ES-I3 (cell line): ENCODE measurements around the gene ATP13A1.

Source experiments
- H3K36me3 ChIP-seq: 2 replicates; pipeline ENCODE4 v1.6.1; 2013; ENCODE audit warnings: mild to moderate bottlenecking, low read length, control low read depth, moderate library complexity; ENCODE audit not compliant: insufficient read depth
- H3K4me1 ChIP-seq: 2 replicates; pipeline ENCODE4 v1.6.1; 2013; ENCODE audit warnings: mild to moderate bottlenecking, control low read depth, low read length; ENCODE audit not compliant: insufficient read depth
- H3K9ac ChIP-seq: 2 replicates; pipeline ENCODE4 v1.6.1; 2013; ENCODE audit warnings: low read depth, mild to moderate bottlenecking, low read length, moderate library complexity
- H3K9me3 ChIP-seq: 2 replicates; pipeline ENCODE4 v1.6.1; 2013; ENCODE audit warnings: mild to moderate bottlenecking, low read length, moderate library complexity; ENCODE audit not compliant: control insufficient read depth, insufficient read depth

Gene ATP13A1

GRCh38 chr19:19656451-19657396, 6.8 kb downstream of the ATP13A1 start:
- no peaks in the 10 kb centered on the region for H3K9me3 ChIP-seq
- H3K4me1 ChIP-seq: peaks cover 4% of the 10 kb centered on the region; the same call in 1 of the 2 replicates
- H3K9ac ChIP-seq: no peak overlapping the region
- H3K36me3 ChIP-seq: peaks cover 28% of the 10 kb centered on the region

- peaks cover 34% of the 10 kb centered on the region for H3K36me3 ChIP-seq
- H3K9ac ChIP-seq: no peak overlapping the region
- no peaks in the 10 kb centered on the region for H3K9me3 ChIP-seq
- no peaks in the 10 kb centered on the region for H3K4me1 ChIP-seq
Measured at GRCh38 chr19:19655641-19656343, 7.7 kb downstream of the ATP13A1 start.

- Histone ChIP-seq H3K9me3 (no peaks in the 10 kb centered on the region), H3K4me1 (no peaks in the 10 kb centered on the region), H3K36me3 (peaks cover 34% of the 10 kb centered on the region), H3K9ac (no peak overlapping the region)
Measured at GRCh38 chr19:19655051-19655594, 8.4 kb downstream of the ATP13A1 start.

- H3K9me3 ChIP-seq: no peaks in the 10 kb centered on the region
- no peaks in the 10 kb centered on the region for H3K4me1 ChIP-seq
- peaks cover 34% of the 10 kb centered on the region for H3K36me3 ChIP-seq
- H3K9ac ChIP-seq: no peak overlapping the region
Measured at GRCh38 chr19:19654441-19654840, 9.0 kb downstream of the ATP13A1 start.

- H3K4me1 ChIP-seq: no peaks in the 10 kb centered on the region
- H3K36me3 ChIP-seq: peaks cover 28% of the 10 kb centered on the region
- no peak overlapping the region for H3K9ac ChIP-seq
- no peaks in the 10 kb centered on the region for H3K9me3 ChIP-seq
Measured at GRCh38 chr19:19653597-19654147, 9.8 kb downstream of the ATP13A1 start.

GRCh38 chr19:19652482-19653295, 10.8 kb downstream of the ATP13A1 start:
- H3K9me3 ChIP-seq: no peaks in the 10 kb centered on the region
- H3K9ac ChIP-seq: no peak overlapping the region
- H3K36me3 ChIP-seq: peaks cover 22% of the 10 kb centered on the region
- no peaks in the 10 kb centered on the region for H3K4me1 ChIP-seq

- Histone ChIP-seq H3K4me1 (no peaks in the 10 kb centered on the region), H3K36me3 (peaks cover 10% of the 10 kb centered on the region), H3K9me3 (no peaks in the 10 kb centered on the region), H3K9ac (no peak overlapping the region)
Measured at GRCh38 chr19:19651076-19651475, 12.4 kb downstream of the ATP13A1 start.

GRCh38 chr19:19650331-19650730, 13.1 kb downstream of the ATP13A1 start:
- H3K36me3 ChIP-seq: peaks cover 10% of the 10 kb centered on the region
- no peak overlapping the region for H3K9ac ChIP-seq
- H3K4me1 ChIP-seq: no peaks in the 10 kb centered on the region
- no peaks in the 10 kb centered on the region for H3K9me3 ChIP-seq

GRCh38 chr19:19649580-19649995, 13.9 kb downstream of the ATP13A1 start:
- H3K9me3 ChIP-seq: no peaks in the 10 kb centered on the region
- no peak overlapping the region for H3K9ac ChIP-seq
- no peaks in the 10 kb centered on the region for H3K4me1 ChIP-seq
- peaks cover 11% of the 10 kb centered on the region for H3K36me3 ChIP-seq

GRCh38 chr19:19649155-19649554, 14.3 kb downstream of the ATP13A1 start:
- Histone ChIP-seq H3K36me3 (peaks cover 11% of the 10 kb centered on the region), H3K9me3 (no peaks in the 10 kb centered on the region), H3K9ac (no peak overlapping the region), H3K4me1 (no peaks in the 10 kb centered on the region)

- Histone ChIP-seq H3K36me3 (peaks cover 11% of the 10 kb centered on the region), H3K9ac (no peak overlapping the region), H3K4me1 (no peaks in the 10 kb centered on the region; the same call in 1 of the 2 replicates), H3K9me3 (no peaks in the 10 kb centered on the region)
Measured at GRCh38 chr19:19647037-19647835, 16.2 kb downstream of the ATP13A1 start.

GRCh38 chr19:19645233-19645870, 18.1 kb downstream of the ATP13A1 start:
- H3K9ac ChIP-seq: no peak overlapping the region
- no peaks in the 10 kb centered on the region for H3K9me3 ChIP-seq
- no peaks in the 10 kb centered on the region; the same call in 1 of the 2 replicates for H3K4me1 ChIP-seq
- H3K36me3 ChIP-seq: peaks cover 5% of the 10 kb centered on the region

GRCh38 chr19:19644054-19644388, 19.5 kb downstream of the ATP13A1 start:
- Histone ChIP-seq H3K36me3 (peaks cover 5% of the 10 kb centered on the region), H3K9me3 (no peaks in the 10 kb centered on the region), H3K9ac (no peak overlapping the region), H3K4me1 (no peaks in the 10 kb centered on the region; the same call in 1 of the 2 replicates)
